ENCODE measurements around the gene PICALM.

Gene PICALM

GRCh38 chr11:86046116-86046515 lies 22.8 kb downstream of the PICALM start:
- DNase-seq, result no peak

DNA sequence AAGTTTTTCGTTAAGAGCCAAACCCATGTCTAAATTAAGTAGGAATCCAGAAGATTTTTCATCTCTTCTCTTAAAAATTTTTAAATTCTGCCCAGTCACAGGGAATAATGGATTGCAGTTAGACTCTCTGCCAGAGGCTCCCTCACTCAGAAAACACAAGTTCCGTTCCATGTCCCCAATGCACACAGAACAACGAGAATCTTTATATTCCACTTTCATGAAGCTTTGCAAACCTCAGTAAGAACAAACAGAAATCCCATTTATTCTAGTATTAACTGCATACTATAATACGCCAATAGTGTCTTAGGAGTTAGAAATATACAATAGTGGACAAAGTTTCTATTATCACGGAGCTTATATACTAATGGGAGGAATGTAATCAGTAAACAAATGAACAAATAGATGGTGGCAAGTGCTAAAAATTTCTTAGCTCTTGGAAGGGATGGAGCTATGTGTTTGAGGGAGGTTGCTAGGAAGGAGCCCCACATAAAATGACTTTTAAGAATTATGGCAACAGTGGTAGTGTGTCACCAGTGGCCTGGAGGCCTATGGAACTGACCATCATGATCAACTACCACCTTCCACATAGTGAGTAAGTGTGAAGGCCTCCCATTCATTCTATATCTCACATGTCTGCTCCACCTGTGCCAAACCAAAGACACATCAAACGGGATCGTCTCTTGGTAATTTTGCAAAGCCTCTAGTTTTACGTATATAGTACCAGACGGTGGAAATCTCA lies 24.9 kb downstream of the PICALM start:
- no peak for DNase-seq

GRCh38 chr11:86041975-86042378 lies 26.9 kb downstream of the PICALM start:
- peak; percentile 57 to 91 for DNase-seq

GRCh38 chr11:86040919-86041850 lies 27.7 kb downstream of the PICALM start:
- DNase-seq, result no peak

DNA sequence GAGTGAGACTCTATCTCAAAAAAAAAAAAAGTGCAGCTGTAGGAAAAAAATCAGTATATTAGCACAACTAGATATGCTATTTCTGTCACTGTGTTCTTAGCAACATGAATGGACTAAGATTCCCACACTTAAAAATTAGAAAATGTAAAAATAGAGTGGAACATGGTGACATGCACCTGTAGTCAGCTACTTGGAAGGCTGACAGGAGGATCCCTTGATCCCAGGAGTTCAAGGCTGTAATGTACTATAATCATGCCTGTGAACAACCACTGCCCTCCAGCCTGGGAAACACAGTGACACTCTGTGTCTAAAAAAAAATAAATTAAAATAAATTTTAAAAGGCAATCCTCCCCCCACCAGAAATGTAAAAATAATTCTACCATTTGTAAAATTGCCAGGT lies 29.8 kb downstream of the PICALM start:
- DNase-seq, result no peak

DNA sequence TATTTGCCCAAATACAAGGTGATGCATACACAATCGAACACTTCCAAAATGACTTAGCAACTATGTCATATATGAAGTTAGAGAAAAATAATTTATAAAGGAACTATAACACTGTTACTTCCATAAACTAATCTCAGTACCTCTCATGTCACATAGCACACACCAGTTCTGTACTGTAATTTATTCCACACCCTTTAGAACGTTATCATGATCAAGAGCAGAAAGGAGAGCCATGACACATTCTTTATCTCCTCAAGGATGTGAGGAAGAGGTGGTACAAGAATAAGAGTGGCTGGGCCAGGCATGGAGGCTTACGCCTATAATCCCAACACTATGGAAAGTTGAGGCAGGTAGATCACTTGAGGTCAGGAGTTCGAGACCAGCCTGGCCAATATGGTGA lies 31.1 kb downstream of the PICALM start:
- DNase-seq, result no peak

- no peak for DNase-seq
Observed at GRCh38 chr11:86035920-86036319, 33.0 kb downstream of the PICALM start.

DNA sequence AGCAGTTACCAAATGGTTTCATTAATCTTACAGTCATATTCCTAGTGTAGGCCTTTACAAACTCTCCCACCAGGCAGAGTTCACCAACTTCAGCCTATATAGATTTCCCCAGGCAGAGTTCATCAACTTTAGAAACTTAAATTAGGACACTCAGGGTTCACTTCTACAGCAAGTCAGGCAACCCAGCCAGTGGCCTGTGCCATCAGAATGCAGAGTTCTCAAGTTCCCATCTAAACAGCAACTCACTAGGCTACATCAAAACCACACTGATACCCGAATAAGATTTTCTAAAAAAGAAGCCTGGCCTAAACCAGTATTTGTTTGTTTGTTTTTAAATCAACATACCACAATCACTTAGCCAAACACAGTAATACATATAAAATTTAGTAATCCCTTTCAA lies 33.7 kb downstream of the PICALM start:
- DNase-seq, result no peak

DNA sequence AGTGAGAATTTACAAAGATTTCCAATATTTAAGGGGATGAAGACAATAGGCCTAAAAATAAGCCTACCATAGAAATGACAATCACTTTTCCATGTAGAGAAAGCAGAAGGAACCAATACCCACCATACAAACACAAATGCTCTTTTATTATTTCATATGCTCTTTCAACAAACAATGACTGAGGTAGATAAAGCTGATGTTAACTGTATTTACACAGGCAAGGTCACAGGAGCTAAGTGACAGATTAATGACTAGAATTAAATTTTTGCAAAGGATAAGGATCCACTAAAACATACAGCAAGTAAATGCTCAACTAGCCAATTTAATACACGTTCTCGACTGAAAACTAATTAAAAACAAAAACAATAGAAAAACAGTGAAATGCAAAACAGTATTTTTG lies 34.2 kb downstream of the PICALM start:
- no peak for DNase-seq

DNA sequence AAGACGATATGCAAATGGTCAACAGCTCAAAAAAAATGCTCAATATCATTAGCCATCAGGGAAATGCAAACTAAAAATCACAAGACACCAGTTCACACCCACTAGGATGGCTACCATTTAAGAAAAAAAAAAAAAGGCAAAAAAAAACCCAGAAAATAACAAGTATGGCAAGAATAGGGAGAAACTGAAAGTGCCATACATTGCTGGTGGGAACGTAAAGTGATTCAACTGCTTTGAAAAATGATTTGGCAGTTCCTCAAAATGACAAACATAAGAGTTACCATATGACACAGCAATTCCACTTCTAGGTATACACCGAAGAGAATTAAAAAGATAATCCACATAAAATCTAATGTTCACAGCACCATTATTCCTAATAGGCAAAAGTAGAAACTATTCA lies 47.5 kb downstream of the PICALM start:
- DNase-seq, result no peak

DNA sequence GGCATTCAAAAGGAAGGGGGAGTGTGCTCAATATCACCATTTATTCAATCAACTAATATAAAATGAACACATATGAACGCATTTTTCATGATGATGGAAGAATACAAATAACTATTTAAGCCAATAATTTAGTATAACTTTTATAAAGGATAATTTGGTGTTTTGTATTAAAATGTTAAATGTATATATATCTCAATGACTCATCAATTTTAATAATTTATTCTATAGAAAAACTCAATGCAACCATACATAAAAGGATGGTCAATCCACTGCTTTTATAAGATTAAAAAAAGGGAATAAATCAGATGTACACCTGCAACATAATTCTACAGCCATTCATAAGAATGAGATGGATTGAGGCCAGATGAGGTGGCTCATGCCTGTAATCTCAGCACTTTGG lies 50.6 kb downstream of the PICALM start:
- DNase-seq, result no peak

DNA sequence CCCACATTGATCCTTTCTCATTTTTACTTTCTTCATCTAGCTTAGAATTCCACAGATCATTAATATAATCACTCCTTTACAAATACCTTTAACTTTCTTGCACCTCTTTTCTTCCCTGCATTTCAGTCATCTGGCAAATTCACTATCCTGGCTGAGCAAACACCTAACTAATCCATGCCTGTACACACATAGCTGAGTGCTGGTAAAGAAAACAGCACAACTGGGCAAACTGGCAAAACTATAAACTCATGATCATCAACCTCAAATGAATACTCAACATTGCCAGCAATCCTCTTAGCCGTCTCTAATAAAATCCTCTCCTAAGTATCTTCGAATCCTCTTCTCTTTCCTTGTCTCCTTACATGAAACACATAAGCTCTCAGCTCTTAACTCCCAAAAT lies 52.4 kb downstream of the PICALM start:
- no peak for DNase-seq

GRCh38 chr11:86015699-86016098 lies 53.2 kb downstream of the PICALM start:
- DNase-seq, result no peak

DNA sequence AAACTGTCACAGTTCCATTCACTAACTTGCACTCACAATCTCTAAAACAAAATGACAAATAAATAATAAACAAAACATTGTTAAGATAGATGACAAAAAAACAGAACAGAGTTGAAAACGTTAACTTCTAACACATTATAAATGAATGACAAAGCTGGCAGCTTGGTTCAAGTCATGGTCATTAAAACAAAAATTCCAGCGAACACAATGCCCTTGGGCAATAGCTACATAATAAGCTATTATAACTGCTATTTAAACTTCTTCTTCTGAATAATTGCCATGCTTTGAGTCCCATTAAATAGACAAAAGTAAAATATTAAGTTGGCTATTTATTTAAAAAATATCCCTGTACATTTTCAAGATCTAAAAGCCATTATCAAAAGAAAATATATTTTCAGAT lies 54.7 kb downstream of the PICALM start:
- no peak for DNase-seq

DNA sequence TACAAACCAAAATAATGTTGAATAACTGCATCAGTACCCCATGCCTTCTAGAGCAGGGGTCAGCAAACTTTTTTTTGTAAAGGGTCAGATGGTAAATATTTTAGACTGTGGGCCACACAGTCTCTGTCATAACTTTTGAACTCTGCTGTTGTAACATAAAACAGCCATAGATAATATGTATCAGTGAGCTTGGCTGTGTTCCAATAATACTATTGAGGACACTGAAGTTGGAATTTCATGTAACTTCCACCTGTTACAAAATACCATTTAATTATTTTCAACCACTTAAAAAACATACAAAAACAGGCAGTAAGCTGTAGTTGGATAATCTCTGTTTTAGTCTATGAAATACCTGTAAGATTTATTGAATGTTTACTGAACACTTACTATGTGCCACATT lies 55.2 kb downstream of the PICALM start:
- DNase-seq, result no peak

DNA sequence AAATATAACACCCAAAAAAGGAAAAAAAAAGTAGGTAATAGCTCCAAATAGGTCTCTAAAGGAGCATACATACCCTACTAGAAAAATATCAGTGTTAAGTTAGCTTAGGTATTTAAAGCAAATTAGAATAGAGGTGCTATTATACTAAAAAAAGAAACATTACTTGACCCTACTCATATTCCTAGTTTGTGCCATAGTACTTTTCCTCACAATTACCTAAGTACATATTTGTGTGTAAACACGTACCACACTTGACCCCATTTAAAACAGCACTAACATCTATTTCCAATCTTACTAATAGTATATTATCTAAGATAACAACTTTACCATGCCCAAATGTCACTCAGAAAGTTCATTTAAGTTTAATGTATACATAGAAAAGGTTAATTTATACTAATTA lies 57.7 kb downstream of the PICALM start:
- no peak for DNase-seq

DNA sequence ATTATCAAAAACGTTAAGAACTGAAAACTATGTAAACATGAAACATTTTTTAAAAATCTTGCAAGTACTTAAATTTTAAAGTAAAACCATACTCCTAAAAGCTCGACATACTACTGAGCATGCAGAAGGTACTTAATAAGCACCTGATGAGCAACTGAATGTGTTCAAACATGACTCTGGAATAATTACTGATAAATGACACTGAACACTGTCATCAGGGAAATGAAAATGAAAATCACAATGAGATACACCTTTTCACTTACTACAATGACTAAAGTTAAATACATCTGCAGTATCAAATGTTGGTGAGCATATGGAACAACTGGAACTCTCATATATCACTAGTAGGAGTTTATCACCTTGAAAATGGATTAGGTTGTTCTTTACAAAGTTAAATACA lies 65.2 kb downstream of the PICALM start:
- no peak for DNase-seq

DNA sequence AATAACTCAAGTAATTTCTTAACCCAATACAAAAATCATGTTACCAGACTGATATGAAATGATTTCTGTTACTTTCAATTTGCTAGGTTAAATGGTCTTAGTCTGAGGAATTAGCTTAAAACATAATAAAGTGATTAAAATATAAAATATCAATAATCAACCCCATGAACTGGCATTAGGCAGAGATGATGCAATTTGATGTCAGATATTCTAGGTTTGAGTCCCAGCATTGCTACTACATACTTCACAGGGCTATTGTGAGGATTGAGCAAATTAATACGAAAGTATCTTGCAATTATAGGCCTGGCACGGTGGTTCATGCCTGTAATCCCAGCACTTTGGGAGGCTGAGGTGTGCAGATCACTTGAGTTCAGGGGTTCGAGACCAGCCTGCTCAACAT lies 66.5 kb downstream of the PICALM start:
- DNase-seq, result no peak

DNA sequence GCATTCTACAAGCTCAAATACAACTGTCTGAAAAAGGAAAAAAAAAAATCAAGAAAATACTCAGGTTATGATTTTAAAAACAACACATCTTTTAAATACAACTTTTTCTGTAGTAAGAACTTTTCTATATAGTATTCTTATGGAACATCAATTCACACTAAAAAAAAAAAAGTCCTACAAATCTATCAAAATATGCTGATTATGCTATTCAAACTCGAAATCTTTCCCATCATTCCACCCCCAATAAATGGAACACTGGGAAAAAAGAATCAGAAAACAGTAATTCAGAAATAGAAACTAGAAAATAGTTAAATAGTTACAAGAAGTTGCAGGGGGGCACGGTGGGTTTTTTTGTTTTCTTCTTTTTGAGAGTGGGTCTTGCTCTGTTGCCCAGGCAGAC lies 77.4 kb downstream of the PICALM start:
- no peak for DNase-seq

DNA sequence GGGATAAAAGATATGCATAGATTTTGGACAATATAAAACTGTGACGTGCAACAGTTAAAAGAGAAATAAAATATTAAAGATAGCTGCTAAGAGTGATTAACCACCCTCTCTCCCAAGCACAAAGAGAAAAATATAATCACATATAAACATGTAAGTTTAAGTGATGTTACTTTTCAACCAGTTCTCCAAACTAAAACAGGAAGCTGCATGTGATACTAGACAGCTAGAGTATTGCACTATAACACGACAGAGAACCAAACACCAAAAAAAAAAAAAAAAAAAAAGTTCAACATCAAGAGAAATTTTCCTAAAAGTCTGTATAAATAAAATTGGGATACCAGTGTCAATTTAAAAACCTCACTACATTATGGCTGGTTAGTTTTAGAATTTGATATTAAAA lies 79.1 kb downstream of the PICALM start:
- DNase-seq, result no peak

DNA sequence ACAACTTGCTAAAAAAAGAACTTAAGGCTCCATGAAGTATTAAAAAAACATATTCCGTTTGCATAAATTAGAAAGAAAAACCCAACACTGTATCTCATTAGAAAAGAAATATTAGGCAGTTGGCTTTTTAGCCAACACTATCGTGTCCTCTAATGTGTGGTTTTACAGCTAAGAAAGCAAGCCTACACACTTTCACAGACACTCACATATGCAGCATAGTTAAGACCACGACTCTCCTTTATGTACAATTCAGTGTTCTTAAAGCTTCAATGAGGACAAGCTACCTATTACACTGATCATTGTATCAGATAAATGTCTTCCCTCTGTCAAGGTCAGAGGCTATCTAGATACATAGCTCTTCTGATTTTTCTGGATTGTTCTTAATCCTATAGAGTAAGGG lies 80.1 kb downstream of the PICALM start:
- no peak for DNase-seq

DNA sequence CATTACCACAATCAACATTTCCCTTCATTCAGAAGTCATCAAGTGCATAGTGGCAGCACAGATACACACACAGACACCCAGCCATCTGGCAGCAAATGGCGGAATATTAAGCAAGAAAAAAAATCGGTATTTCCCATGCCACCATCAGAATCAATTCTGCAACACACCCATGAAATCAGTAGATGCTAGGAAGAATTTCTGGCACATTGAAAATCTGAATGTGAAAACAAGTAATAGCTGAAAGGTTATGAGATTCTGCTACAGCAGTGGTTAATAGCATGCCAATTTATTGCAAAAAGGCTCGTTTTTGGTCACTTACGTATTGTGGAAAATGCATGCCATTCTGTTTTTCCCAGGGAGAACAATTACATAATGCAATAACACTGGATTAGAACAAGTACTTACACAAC lies 91.1 kb downstream of the PICALM start:
- DNase-seq, result no peak

- DNase-seq, result no peak
Observed at GRCh38 chr11:85976525-85976924, 92.4 kb downstream of the PICALM start.

DNA sequence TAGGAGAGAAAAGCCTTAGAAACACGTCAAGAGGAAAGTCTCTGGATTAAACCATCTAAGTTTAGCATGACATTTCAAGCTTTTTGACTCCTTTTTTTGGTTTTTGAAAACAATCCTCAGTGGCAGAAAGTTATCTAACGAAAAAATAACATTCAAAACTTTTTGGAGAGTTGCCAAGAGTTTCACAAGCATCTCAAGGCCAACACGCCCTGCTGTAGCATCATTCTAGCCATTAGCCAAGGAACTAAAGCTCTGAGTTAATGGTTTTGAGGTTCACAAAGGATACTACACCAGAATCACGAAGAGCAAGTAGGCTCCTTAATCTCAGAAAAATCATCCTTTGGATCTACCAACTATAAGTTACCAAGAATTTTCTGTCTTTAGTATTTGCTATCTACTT lies 94.8 kb downstream of the PICALM start:
- DNase-seq, result no peak

Data from SW 1271 (cell line).